GM19193 (cell line): ENCODE measurements around the gene CD8B2.

ENCODE experiments used
- POLR2A ChIP-seq: IDR thresholded peaks from 4 replicates; pipeline ENCODE4 v1.6.1; 2011; ENCODE audit not compliant: insufficient read depth, insufficient read length; ENCODE audit errors: extremely low read depth

CD8B2 gene

DNA sequence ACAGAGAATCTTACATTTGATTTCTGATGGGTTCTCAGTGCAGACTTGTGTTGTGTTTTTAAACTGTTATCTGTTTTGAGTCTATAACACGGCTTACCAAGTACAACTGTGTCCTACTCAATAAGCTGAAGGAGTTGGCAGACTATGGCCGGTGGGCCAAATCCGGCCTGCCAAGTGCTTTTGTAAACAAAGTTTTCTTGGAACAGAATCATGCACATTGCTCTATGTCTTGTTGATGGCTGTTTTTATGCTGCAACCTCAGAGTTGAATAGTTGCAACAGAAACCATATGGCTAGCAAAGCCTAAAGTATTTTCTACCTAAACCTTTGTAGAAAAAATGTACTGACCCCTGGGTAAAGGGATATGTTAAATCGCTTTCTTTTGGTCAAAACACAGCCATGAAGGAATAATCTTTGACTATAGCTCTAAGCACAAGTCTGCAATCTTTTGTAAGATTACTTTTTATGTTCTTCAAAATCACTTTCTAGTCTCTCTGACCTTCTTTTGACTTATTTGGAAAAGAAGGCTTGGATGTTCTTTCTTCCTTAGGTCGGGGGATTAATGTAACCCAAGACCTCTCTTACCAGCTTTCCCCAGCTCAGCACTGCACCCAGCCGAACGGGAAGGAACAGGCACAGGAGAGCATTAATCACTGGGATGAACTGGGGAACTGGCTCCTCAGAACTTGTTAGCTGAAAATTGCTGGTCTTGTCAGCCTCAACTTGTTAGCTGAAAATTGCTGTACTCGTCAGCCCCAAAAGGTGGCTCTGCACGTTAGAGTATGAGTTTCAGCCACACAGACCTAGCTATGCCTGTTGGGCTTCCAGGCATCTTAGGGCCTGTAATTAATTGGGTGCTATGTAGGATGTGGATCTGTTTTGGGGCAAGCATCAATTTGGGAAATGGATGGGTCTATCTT lies 75.4 kb downstream of the CD8B2 start:
- no peak for TF ChIP-seq POLR2A

GRCh38 chr2:106563195-106563594 lies 76.0 kb downstream of the CD8B2 start:
- TF ChIP-seq POLR2A, result no peak

DNA sequence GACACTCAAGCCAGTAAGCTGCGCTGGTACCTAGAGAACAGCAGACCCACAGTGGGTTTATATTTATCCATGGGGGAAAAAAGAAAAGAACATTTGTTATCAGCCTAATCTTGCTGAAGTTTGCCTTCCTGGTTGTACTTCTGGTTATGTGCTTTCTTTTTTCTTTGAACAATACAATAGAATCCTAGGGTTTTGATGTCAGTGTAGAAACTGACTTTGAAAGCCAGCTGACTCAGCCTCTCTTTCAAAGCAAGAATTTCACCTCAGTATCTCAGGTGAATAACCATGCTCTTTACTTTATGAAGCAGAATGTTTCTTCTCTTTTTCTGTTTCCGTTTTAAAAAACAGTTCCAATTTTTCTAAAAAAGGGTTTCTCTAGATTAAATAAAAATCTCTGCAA lies 78.4 kb downstream of the CD8B2 start:
- TF ChIP-seq POLR2A, result no peak

- no peak for TF ChIP-seq POLR2A
Observed at GRCh38 chr2:106566050-106566449, 78.9 kb downstream of the CD8B2 start.

GRCh38 chr2:106570316-106570715 lies 83.2 kb downstream of the CD8B2 start:
- TF ChIP-seq POLR2A, result no peak
